HG02623 (cell line): ENCODE results near the gene MBD6.

ENCODE experiments used
- ATAC-seq: cut with Tn5 transposase; IDR thresholded peaks from one replicate; pipeline ENCODE4 v1.9.1; 2021; ENCODE audit warnings: moderate library complexity; ENCODE audit not compliant: unreplicated experiment

Gene MBD6

DNA sequence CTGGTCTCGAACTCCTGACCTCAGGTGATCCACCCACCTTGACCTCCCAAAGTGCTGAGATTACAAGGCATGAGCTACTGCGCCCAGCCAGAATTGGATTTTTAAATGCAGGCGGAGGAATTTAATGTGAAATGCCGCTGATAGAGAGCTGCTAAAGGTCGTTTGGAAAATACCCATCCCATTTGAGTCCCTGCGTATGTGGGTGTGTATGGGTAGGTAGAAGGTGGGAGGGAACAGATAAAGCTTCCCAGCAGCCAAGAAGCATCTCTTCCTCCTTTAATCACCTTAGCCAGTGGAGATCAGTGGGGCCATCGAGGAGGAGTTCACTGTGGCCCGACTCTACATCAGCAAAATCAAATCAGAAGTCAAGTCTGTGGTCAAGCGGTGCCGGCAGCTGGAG, 52.2 kb downstream of the MBD6 start:
- no peak for ATAC-seq

DNA sequence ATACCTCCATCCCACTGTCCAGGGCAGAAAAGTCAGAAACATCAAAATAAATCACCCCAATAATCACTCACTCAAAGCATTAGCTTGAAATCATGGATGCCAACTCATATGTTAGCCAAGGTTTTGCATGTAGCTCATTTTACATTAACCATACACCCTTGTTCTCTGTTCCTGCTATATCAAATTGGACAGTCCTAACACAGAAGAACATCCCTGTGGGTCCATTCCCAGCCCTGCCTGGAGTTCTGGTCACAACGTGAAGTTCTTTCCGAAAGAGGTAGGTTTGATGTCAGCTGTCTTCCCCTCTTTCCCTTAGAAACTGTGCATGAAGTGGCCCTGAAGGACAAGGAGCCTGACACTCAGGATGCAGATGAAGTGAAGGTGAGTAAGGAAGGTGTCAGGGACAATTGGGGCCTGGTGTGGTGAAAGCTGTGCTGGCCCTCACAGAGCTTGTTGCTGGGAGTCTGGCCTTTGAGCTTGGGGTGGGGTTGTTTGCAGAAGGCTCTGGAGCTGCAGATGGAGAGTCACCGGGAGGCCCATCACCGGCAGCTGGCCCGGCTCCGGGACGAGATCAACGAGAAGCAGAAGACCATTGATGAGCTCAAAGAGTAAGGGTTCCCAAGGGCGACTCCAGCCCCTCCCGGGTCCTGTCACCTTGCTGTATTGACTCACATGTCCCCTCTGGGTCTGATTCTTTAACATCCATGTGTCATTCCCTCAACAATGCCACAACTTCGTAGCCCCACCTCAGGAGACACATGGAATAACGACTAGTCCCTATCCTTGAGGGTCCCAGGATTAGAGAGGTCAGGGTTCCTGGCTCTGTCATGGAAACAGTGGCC, 53.4 kb downstream of the MBD6 start:
- no peak for ATAC-seq

- no peak for ATAC-seq
These were observed 54.1 kb downstream of the MBD6 start for GRCh38 chr12:57576613-57577160.

GRCh38 chr12:57577981-57578758, 55.5 kb downstream of the MBD6 start:
- ATAC-seq = no peak

DNA sequence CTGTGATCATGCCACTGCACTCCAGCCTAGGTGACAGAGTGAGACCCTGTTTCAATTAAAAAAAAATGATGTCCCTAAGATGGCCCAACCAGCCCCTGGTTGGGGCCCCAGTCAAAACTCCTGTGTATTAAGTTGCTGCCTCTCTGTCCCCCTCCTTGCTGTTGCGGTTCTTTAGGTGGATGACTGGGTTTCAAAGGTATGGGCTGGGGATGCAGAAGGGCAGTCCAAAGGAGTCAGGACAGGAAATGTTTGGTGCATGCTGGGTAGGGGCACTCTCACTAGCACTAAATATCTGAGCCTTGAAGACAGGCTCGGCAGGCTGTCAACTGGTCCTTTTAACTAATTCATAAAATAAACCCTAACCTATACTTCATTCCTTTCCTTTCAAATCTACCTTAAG, 56.4 kb downstream of the MBD6 start:
- ATAC-seq = no peak
